ENCODE results near the gene RGS19. TPM values are rescaled to one million over a fixed set of nuclear protein-coding genes. Genes with fewer than 3 reads are reported as not detected.

RGS19 gene
- total RNA-seq, 1 experiment from 2014 or later: 43.2 TPM

DNA sequence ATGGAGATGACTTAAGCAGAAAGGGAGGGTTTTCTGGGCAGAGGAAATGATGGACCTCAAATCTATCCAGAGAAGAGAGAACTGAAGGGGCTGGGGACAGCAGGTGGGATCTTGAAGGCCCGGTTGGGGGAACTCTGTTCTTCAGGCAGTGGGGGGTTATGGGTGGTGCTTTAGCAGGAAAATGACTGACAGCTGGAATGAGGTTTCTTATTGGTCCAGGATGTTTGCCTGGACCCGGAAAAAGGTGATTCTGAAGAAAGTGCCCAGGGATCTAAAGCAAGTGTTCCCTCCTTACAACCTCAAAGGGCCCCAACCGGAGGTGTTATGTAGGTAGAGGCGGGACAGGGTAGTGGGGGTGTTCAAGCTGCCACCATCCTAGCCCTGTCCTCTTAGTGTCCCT lies 16.1 kb upstream of the RGS19 start:
- no peak overlapping the region for H2AFZ ChIP-seq (ENCODE audit: low read length)
- no peaks in the 10 kb centered on the region for H3K4me1 ChIP-seq (ENCODE audit: insufficient read depth, low read length)
- TF ChIP-seq, protein P1, sequence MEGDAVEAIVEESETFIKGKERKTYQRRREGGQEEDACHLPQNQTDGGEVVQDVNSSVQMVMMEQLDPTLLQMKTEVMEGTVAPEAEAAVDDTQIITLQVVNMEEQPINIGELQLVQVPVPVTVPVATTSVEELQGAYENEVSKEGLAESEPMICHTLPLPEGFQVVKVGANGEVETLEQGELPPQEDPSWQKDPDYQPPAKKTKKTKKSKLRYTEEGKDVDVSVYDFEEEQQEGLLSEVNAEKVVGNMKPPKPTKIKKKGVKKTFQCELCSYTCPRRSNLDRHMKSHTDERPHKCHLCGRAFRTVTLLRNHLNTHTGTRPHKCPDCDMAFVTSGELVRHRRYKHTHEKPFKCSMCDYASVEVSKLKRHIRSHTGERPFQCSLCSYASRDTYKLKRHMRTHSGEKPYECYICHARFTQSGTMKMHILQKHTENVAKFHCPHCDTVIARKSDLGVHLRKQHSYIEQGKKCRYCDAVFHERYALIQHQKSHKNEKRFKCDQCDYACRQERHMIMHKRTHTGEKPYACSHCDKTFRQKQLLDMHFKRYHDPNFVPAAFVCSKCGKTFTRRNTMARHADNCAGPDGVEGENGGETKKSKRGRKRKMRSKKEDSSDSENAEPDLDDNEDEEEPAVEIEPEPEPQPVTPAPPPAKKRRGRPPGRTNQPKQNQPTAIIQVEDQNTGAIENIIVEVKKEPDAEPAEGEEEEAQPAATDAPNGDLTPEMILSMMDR (conservative IDR thresholded peaks at IDR 0.05; ENCODE audit: low read depth, low read length): no peak
- TF ChIP-seq EZH2 (IDR thresholded peaks at IDR 0.05; ENCODE audit: low read length, unreplicated experiment): no peak
- no peak for TF ChIP-seq EZH2phosphoT487 (IDR thresholded peaks at IDR 0.05; ENCODE audit: borderline replicate concordance, low read length)
- no TSS peak for BruUV-seq (replicated peaks)
- DNase-seq: no peak
- no peaks in the 10 kb centered on the region for H3K79me2 ChIP-seq (ENCODE audit: low read length)
- no peak for ATAC-seq
- H3K4me3 ChIP-seq (ENCODE audit: low read length): no peak overlapping the region
- no peaks in the 10 kb centered on the region for H4K20me1 ChIP-seq (ENCODE audit: low read length)
- no peaks in the 10 kb centered on the region for H3K9me2 ChIP-seq (replicated peaks; ENCODE audit: low read length)
- H3F3A ChIP-seq (ENCODE audit: low read length, unreplicated experiment): no peaks in the 10 kb centered on the region
- H3K27me3 ChIP-seq (ENCODE audit: low read length): no peaks in the 10 kb centered on the region
- H3K36me3 ChIP-seq (ENCODE audit: low read depth, low read length): no peaks in the 10 kb centered on the region
- no peak overlapping the region for H3K27ac ChIP-seq (ENCODE audit: low read length)
- POLR2A ChIA-PET (ENCODE audit: unreplicated experiment): no interaction called here
- no peak overlapping the region for H3K9ac ChIP-seq (ENCODE audit: low read length)
- CTCF ChIA-PET: no interaction called here
- intact Hi-C loops (cut with micrococcal nuclease): no loop called here
- no peak overlapping the region for H3K4me2 ChIP-seq (ENCODE audit: low read length)
- no peaks in the 10 kb centered on the region for H3K9me3 ChIP-seq (ENCODE audit: low read length)

DNA sequence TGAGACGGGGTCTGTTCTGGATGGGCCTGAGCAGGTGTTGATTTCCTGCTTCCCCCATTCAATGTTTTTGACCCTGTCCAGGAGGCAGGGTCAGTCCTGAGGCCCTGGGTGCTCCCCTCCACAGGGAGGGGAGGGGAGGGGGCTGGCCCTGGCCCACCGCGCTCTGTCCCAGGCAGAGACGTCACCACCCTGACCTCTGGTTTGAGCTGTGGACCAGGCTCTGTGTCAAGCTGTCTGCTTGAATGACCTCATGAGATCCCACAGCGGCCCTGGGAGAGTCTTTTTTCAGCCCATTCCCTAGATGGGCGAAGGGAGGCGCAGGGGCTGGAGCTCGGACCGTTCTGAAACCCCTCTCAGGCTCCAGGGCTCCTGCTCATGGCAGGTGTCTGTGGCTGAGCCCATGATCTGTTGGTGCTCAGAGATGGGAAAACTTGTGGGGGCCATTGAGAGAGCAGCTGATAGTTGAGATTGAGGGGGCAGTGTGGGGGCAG lies 13.7 kb upstream of the RGS19 start:
- Histone ChIP-seq H3F3A (ENCODE audit: low read length, unreplicated experiment) (no peaks in the 10 kb centered on the region), H3K4me2 (ENCODE audit: low read length) (no peak overlapping the region), H2AFZ (ENCODE audit: low read length) (no peak overlapping the region), H3K27me3 (ENCODE audit: low read length) (no peaks in the 10 kb centered on the region), H3K9me3 (ENCODE audit: low read length) (no peaks in the 10 kb centered on the region), H3K4me1 (ENCODE audit: insufficient read depth, low read length) (no peaks in the 10 kb centered on the region), H3K9ac (ENCODE audit: low read length) (no peak overlapping the region), H3K9me2 (replicated peaks; ENCODE audit: low read length) (no peaks in the 10 kb centered on the region), H3K27ac (ENCODE audit: low read length) (no peak overlapping the region), H3K4me3 (ENCODE audit: low read length) (no peak overlapping the region), H3K79me2 (ENCODE audit: low read length) (no peaks in the 10 kb centered on the region), H3K36me3 (ENCODE audit: low read depth, low read length) (no peaks in the 10 kb centered on the region), H4K20me1 (ENCODE audit: low read length) (no peaks in the 10 kb centered on the region)
- intact Hi-C loops (cut with micrococcal nuclease): no loop called here
- DNase-seq (no peak), ATAC-seq (no peak)
- BruUV-seq (replicated peaks): no TSS peak
- TF ChIP-seq EZH2 (IDR thresholded peaks at IDR 0.05; ENCODE audit: low read length, unreplicated experiment) (no peak), EZH2phosphoT487 (IDR thresholded peaks at IDR 0.05; ENCODE audit: borderline replicate concordance, low read length) (no peak)
- TF ChIP-seq, protein P1 (conservative IDR thresholded peaks at IDR 0.05; ENCODE audit: low read depth, low read length): no peak
- CTCF ChIA-PET: no interaction called here
- POLR2A ChIA-PET (ENCODE audit: unreplicated experiment): no interaction called here

DNA sequence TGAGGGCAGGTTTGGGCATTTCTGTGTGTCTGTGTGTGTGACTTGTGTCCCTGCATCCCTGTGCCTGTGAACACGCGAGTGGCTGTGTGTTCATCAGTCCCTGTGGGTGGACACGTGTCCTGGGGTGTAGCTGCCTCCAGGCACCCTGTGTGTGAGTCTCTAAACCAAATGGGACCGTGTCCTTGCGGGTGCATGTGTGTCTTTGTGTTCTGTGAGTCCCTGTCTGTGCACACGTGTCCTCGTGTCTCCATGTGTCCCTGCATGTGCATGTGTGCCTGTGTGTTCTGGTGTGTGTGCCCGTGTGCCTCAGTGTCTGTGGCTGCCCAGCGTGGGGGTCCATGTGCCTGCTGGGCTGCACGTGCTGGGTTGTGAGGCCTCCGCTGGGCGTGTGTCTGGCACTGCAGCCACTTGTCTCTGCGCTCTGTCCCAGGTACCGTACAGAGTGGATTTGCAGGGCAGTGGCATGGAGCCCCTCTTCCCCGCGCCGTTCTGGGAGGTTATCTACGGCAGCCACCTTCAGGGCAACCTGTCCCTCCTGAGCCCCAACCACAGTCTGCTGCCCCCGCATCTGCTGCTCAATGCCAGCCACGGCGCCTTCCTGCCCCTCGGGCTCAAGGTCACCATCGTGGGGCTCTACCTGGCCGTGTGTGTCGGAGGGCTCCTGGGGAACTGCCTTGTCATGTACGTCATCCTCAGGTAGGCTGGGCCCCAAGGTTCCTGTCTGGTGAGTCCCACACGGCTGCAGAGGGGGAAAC lies 13.1 kb upstream of the RGS19 start:
- Histone ChIP-seq H3K9me3 (ENCODE audit: low read length) (no peaks in the 10 kb centered on the region), H3K79me2 (ENCODE audit: low read length) (no peaks in the 10 kb centered on the region), H3K4me3 (ENCODE audit: low read length) (no peak overlapping the region), H3K36me3 (ENCODE audit: low read depth, low read length) (no peaks in the 10 kb centered on the region), H4K20me1 (ENCODE audit: low read length) (no peaks in the 10 kb centered on the region), H3K4me2 (ENCODE audit: low read length) (no peak overlapping the region), H2AFZ (ENCODE audit: low read length) (no peak overlapping the region), H3K27me3 (ENCODE audit: low read length) (no peaks in the 10 kb centered on the region), H3K27ac (ENCODE audit: low read length) (no peak overlapping the region), H3K4me1 (ENCODE audit: insufficient read depth, low read length) (no peaks in the 10 kb centered on the region), H3K9me2 (replicated peaks; ENCODE audit: low read length) (no peaks in the 10 kb centered on the region), H3K9ac (ENCODE audit: low read length) (no peak overlapping the region), H3F3A (ENCODE audit: low read length, unreplicated experiment) (no peaks in the 10 kb centered on the region)
- no TSS peak for BruUV-seq (replicated peaks)
- no peak for DNase-seq
- TF ChIP-seq EZH2 (IDR thresholded peaks at IDR 0.05; ENCODE audit: low read length, unreplicated experiment) (no peak), EZH2phosphoT487 (IDR thresholded peaks at IDR 0.05; ENCODE audit: borderline replicate concordance, low read length) (no peak)
- TF ChIP-seq, protein P1 (conservative IDR thresholded peaks at IDR 0.05; ENCODE audit: low read depth, low read length): no peak
- ATAC-seq: no peak
- intact Hi-C loops (cut with micrococcal nuclease): no loop called here
- ChIA-PET CTCF (no interaction called here), POLR2A (ENCODE audit: unreplicated experiment) (no interaction called here)

All from PC-3 (cell line).